HG03108 (cell line): ENCODE data around the gene RP9.

Source experiments
- ATAC-seq: cut with Tn5 transposase; IDR thresholded peaks from one replicate; pipeline ENCODE4 v1.9.1; 2021; ENCODE audit warnings: moderate library complexity; ENCODE audit not compliant: unreplicated experiment

RP9 gene, protein sequence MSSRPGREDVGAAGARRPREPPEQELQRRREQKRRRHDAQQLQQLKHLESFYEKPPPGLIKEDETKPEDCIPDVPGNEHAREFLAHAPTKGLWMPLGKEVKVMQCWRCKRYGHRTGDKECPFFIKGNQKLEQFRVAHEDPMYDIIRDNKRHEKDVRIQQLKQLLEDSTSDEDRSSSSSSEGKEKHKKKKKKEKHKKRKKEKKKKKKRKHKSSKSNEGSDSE

DNA sequence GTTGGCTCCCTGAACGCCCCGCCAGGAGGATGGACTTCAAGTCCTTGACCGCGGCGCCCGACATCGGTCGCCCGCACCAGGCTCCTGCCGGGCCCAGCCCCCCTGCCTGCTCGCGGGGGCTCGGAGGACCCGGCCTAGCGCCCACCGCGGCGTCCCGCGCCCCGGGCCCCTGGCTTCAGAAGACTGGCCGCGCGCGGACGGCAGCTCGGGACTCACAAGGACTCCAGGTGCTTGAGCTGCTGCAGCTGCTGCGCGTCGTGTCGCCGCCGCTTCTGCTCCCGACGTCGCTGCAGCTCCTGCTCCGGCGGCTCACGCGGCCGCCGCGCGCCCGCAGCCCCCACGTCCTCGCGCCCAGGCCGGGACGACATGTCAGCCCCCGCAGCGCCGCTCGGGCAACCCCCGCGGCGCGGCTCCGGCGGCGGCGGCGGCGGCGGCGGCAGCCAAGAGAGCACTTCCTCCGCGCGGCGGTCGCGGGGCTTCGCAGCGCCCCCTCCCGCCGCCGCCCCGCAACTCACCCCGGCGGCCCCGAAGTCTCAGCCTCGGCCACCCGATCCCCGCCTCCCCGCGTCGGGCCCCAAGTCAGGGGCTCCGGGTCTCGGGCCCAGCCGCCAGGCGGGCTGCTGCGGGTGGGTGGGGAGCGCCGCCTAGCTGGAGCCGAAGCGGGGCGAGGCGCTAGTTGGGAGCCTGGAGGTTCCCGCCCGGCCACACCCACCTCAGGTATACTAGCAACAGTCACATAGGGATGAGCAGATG, at the start of gene RP9:
RP9 (minus strand) TSS at position 400 of the 753 bp plus-strand sequence; CDS start at position 368, 32 bp downstream.
- peak; percentile 86 for ATAC-seq

DNA sequence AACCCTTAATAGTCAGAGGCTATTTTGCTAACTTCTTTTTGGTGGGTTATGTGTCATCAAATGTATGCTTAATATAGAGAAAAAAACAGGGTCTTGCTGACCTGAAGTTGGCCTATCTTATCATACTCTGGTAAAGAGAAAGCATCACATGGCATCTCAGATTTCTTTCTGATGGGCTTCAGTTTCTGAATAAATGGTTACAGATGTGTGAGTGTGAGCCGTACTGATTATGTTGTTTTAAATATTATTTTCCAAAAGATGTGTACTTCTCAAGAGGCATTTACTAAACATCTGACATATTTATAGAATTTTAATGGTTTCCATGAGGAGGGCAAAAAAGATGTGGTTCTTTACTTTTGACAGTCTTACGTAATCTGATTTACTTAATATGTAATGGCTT, 48.6 kb upstream of the RP9 start:
- ATAC-seq, result no peak

DNA sequence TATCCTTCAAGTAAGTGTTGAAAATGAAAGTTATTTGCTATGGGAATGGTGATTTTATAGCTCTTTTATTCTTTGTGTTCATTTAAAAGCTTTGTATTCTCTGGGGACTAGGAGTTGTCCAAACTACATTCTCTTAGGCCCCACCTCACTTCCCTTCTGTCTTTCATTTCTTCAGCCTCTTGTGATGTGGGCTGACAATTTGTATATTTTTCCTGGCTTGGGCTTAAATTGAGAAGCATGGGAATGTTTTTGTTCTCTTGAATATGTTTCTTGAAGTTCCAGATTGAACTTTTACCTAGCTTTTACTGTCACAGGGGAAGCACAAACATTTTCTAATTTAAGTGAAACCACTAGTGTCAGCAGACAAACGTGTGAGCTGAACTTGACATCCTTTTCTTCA, 48.1 kb upstream of the RP9 start:
- ATAC-seq, result no peak

DNA sequence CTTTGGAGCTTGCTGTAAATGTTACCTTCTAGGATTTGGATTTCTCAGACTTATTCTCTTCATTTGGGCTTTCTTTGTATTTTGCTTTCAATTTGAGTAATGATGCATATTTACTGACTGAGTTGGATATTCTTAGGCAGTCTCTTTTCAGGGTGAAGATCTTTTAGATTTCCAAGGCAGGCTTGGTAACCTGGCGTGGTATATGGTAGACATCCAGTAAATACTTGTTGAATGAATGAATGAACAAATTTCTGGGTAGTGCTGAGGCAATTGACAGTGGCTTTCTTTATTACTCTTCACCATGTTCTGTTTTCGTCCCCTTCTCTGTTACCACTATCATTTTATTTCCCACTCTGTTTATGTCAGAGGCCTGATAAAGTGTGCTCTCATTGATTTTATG, 47.2 kb upstream of the RP9 start:
- no peak for ATAC-seq

DNA sequence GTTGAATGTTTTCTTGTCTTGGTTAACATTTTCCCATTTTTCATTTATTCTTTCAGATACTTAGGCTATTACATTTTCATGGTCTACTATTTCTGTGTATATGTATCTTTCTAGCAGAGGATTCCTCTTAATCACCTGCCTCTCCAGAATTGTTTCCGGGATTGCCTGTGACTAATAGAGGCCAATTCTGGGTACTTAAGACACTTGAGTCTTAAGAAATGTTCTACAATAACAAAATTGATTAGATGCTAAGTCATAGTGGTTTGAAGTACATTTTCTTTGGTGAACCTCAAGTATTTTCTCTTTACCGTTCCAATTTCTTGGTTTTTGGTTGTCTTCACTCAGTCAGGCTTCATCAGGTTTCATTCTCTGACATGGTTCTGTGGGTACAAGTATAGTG, 46.6 kb upstream of the RP9 start:
- ATAC-seq, result no peak

DNA sequence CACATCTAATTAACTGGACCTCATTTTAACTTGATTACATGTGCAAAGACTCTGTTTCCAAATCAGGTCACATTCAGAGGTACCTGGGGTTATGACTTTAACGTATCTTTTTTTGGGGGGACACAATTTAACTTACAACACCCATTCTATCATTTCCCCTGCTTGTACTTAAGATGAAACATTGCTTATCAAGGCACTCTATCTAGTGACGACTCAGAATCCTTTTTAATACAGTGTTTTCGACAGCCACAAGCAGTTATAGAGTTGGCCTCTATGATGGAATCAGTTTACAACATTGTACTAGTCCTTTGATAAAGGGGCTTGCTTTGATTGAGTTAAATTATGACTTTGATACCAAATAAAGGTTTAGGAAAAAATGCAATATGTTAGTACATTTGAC, 42.9 kb upstream of the RP9 start:
- ATAC-seq, result no peak

DNA sequence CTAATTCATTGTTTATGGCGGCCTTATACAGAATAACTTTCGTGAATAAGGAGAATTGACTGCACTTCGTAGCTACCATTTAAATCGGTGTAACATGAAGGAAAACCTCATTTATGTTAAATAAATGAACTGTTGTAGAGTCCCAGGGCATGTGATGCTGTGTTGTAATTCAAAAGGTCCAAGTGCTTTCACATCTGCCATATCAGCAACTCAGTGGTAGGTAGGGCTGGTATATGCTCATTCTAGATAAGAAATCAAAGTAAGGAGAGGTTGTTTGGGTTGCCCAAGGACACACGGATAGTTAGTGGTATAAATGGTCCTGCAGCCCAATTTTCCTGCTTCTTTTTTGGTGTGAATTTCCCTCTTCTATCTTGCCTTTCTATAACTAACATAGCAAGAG, 36.0 kb upstream of the RP9 start:
- no peak for ATAC-seq

DNA sequence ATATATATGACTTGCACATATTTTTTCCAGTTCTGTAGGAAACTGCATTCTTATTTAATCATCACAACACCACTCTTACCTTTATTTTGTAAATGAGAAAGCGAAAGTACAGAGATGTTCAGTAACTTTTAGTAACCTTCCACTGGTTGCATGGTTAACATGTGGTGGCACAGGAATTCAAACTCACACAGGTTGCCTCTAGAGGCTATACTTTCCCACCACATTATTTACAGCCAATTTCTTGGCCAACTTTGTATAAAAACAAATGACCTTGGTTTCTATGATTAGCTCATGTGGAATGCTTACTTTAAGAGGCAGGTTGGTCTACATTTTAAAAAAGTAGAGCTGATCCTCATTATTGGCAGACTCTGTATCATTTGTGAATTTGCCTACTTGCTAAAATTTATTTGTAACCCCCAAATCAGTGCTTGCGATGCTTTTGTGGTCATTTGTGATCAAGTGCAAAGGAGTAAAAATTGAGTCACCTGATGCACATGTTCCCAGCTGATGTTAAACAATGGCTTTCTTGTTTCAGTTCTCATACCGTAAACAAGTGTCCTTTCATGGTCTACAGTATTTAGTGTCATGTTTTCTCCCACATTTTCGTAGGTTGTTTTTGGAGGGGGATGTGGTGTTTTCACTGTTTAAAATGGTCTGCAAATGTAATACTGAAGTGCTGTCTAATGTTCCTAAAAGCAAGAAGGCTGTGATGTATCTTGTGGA, 35.0 kb upstream of the RP9 start:
- no peak for ATAC-seq

DNA sequence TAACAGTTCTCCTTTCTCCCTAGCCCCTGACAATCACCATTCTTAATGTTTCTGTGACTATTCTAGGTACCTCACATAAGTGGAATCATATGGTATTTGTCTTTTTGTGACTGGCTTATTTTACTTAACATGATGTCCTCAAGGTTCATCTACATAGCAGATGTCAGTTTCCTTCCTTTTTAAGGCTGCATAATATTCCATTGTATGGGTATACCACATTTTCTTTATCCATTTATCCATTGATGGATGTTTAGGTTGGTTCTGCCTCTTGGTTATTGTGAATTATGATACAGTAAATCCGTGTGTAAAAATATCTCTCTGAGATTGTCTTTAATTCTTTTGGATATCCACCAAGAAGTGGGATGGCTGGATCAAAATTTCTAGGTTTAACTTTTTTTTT, 33.4 kb upstream of the RP9 start:
- ATAC-seq, result no peak

DNA sequence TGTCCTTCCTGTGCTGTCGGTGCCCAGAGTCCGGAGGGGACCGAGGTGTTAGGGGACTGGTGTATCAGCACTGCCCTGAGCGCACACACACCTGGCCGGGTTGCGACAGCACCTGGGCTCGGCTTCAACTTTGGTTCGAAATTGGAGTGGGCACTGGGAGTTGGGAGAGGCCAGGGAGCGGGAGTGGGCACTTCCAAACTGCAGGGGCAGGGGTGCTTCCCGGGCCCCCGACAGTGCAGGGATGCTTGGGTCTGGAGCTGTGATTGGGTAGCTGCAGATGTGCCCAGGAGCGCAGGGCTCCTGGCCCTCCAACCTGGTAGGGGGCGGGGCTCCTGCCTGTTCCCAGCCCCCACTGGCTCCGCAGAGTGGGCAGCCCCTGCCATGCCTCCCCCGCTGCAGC, 27.9 kb upstream of the RP9 start:
- ATAC-seq, result no peak

DNA sequence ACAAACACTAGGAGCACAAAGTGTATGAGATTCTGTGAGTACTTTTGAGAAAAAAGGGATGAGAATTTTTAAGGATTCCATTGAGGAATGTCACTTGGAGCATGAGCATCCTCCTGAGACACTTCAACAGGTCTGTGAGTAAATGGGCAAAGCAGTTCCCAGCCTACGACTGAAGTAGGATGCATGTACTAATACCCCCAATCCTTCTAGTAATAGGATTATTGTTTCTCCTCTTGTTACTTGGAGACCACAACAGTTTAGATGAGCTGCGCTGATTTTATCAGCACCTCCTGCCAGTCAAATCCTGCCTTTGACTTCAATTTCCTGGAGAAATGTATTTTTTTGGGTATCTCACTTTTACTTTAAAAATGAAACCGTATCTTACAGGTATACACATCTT, 21.0 kb upstream of the RP9 start:
- no peak for ATAC-seq

DNA sequence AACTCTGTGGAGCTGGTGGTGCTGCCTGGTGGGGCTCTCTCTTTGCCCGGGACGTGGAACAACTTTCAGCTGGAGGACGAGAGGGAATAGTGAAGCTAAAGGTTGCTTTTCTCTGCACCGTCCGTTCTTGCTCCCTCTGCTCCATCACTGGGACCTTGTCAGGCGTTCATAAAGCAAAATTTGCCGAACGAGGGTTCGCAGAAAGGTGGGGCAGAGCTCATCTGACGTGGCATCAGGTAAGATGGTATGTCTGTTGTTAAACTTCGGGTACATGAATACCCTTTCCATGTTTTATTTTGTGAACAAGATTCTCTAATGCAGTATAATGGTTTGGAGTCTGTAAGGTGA, 20.6 kb upstream of the RP9 start:
- no peak for ATAC-seq

DNA sequence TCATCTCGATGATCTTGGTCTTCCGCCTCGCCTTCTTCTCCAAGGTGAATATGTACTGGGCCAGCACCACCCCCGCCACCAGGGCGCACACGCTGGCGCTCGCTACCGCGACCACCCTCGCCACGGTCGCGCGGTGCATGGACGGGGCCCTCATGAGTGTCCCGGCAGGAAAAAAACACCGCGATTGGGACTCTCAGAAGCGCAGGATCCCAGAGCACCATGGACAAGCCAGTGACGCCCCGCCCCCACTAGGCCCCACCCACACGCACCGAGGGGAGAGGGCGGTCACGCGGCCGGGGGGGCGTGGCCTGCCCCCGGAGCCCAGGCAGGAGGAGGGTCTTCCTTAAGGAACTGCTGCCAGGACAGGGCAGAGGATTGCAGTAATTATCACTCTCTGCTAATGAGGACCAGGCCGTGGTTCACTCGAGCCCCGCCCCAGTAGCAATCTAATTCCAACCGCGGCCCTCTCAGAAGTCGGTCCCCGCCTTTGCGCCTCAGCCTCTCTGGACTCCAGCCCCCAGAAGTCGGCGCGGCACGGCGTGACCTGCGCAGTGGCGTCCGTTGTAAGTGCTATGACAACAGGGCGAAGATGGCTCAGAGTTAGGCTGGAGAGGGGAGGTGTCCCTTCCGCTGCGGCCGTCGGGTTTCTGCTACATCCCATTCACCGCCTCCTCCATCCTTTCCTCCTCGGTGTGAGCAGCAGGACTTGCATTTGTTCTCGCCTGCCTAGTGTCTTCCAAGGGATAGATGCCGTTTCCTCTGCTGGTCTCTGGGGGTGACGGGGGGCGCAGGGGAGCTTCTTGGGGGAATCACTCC, 20.0 kb upstream of the RP9 start, which contains the start of gene BBS9:
BBS9 (plus strand) TSS at position 575 of the 816 bp plus-strand sequence. CDS start 16,689 bp downstream, outside the sequence.
- ATAC-seq, result peak; percentile 100

DNA sequence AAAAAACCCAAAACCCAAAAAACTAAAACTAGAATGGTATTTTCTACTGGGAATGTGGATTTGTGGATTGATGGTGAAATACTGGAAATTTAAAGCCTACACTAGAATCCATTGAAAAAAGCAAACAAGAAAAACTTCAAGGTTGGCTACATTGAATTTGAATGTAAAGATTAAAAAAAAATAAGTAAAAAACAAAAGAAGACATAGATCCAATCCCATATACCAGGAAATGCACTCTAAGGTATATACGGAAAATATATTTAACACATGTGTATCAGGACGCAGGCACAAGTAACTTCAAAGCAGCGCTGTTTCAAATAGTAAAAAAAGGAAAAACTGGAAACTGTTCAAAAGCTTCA, 19.4 kb upstream of the RP9 start:
- ATAC-seq, result no peak

DNA sequence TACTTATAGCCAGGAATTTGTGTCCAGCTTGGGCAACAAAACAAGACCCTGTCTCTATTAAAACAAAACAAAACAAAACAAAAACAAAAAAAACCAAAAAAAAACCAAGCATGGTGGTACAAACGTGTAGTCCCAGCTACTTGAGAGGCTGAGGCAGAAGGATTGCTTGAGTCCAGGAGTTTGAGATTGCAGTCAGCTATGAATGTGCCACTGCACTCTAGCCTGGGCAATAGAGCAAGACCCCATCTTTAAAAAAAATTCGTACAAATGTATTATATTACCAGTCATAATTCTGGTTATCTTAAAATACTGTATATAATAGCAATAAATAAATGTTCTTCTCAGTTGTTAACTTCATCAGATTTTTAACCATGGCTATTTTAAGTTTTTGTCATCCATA, 17.9 kb upstream of the RP9 start:
- no peak for ATAC-seq

DNA sequence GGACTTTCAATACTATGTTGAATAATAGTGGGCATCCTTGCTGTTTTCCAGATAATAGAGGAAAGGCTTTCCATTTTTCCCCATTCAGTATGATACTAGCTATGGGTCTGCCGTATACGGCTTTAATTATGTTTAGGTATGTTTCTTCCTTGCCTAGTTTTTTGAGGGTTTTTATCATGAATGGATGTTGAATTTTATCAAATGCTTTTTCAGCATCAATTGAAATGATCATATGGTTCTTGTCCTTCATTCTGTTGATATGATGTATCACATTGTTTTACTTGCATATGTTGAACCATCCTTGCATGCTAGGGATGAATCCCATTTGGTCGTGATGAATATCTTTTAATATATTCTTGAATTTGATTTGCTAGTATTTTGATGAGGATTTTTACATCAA, 9.2 kb upstream of the RP9 start:
- no peak for ATAC-seq

DNA sequence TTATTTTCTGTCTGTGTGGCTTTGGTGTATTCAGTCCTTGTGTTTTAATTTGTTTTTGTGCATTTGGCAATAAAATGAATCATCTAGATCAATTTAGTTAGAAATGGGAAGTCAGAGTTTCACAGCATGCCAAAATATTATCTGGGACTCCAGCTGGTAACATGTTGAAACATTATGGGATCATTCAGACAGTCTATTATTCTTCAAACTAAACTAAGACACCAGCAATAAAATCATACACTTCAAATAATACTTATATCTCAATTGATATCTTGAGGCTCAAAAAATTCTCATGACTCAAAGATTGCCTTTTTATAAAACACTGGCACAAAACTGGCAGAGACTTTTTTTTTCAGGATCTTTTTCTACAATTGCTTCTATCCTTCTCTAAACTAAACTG, 5.8 kb upstream of the RP9 start:
- ATAC-seq, result no peak

DNA sequence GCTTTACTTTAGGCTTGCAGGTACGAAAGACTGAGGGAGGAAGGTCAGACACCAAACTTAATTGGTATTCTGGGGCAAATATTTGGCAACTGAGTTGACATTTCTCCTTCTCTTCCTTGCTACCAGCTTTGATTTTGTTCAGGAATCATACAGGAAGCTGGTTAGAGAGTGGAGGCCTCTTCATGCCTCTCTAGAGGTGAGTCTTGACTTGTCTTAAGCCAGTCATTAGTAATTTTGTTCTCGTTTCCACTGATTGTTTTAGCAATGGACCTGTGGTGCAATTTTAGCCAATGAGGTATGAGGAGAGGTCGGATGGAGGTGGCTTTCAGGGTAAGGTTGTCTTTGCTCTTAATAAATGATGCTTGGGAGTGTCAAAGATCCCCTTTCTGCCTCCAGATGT, 2.4 kb upstream of the RP9 start:
- ATAC-seq, result no peak

DNA sequence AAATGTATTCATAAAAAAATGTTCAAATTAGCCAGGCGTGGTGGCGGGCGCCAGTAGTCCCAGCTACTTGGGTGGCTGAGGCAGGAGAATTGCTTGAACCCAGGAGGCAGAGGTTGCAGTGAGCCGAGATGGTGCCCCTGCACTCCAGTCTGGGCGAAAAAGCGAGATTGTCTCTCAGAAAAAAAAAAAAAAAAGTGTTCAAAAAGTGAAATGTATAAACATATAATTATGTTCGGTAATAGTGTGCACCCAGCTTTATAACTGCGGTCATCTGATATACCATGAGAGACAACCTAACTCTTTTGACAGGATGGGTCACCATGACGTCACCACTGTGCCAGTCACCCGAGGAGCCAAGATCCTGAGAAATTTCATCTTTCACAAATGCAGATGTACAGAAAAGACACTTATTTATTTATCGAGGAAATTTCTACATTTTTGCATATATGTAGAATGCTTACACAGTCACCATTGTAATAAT, 594 bp upstream of the RP9 start:
- ATAC-seq, result no peak

DNA sequence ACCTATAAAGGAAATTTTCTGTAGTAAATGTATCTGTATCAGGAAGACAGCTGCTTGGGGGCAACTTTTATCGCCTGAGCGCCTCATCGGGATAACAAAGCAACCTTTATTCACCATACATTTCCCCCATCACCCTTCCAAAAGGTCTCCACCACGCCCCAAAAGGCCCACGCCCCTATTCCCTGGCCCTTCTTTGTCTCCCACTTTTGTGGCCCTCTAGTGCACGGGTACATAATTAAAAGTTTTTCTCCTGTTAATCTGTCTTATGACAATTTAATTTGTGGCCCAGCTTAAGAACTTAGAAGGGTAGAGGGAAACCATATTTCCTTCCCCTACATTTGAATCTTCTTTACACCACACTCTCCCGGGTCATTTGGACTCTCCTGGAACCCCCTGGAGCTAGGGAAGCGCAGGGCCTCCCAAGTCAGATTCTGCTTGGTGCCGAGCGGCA, 625 bp downstream of the RP9 start:
- ATAC-seq, result no peak
